Panc1 (cell line): ENCODE results near the gene STAP2. TPM values are rescaled to one million over a fixed set of nuclear protein-coding genes. Genes with fewer than 3 reads are reported as not detected.

Experiments
- ATAC-seq: fragments of 200-7000 bp; cut with Tn5 transposase; 2 replicates; pipeline ENCODE4 v1.9.1; 2020; ENCODE audit warnings: mild to moderate bottlenecking, moderate library complexity
- Bru-seq: library from RNA; stranded (reverse); fragments of 400-500 nt; gene quantifications from one replicate; lab custom pipeline; 2021; lab: Mats Ljungman, UMichigan
- BruChase-seq, 2 experiments: library from RNA; stranded (reverse); fragments of 400-500 nt; gene quantifications; one replicate each; lab custom pipeline; 2021; lab: Mats Ljungman, UMichigan
- BruUV-seq: library from RNA; stranded (reverse); fragments of 400-500 nt; replicated peaks from 2 replicates; lab custom pipeline; 2021; lab: Mats Ljungman, UMichigan
- CTCF ChIA-PET: fragments of 300-600 bp; sonication (Branson Sonifier 250); formaldehyde crosslinking; loops from one replicate; lab custom pipeline; 2022; ENCODE audit warnings: antibody characterized with exemption; lab: Charles Lee
- POLR2A ChIA-PET: fragments of 300-600 bp; sonication (Branson Sonifier 250); formaldehyde crosslinking; loops from one replicate; lab custom pipeline; 2022; ENCODE audit warnings: antibody characterized with exemption; lab: Charles Lee
- DNase-seq: peaks from one replicate; pipeline ENCODE4 v3.0.0-alpha.2; 2010; ENCODE audit warnings: low read depth, low spot score
- H3K27ac ChIP-seq: 2 replicates; pipeline ENCODE4 v1.5.1; 2011; ENCODE audit warnings: mild to moderate bottlenecking, low read length, inconsistent platforms
- H3K27me3 ChIP-seq: fragments of 200-500 bp; sonication (Bioruptor generic); 2 replicates; pipeline ENCODE4 v1.6.0; 2014; ENCODE audit warnings: low read length, inconsistent platforms; ENCODE audit not compliant: control insufficient read depth, insufficient read depth
- H3K36me3 ChIP-seq: fragments of 200-500 bp; sonication (Bioruptor generic); 2 replicates; pipeline ENCODE4 v1.5.1; 2014; ENCODE audit warnings: inconsistent platforms, mild to moderate bottlenecking, low read length, moderate library complexity; ENCODE audit not compliant: control insufficient read depth, insufficient read depth
- H3K4me1 ChIP-seq: 2 replicates; pipeline ENCODE4 v1.5.1; 2011; ENCODE audit warnings: inconsistent platforms, mild to moderate bottlenecking, low read length, moderate library complexity; ENCODE audit not compliant: control insufficient read depth, insufficient read depth
- H3K4me3 ChIP-seq, 2 experiments: 2 replicates each; pipeline ENCODE4 v1.5.1; 2011 to 2012; ENCODE audit warnings: low read depth in 2 of 2, low read length in 2 of 2, mild to moderate bottlenecking in 2 of 2, inconsistent platforms in 1 of 2, moderate library complexity in 1 of 2
- H3K9me3 ChIP-seq: fragments of 200-500 bp; sonication (Bioruptor generic); 2 replicates; pipeline ENCODE4 v1.5.1; 2014; ENCODE audit warnings: low read depth, mild to moderate bottlenecking, inconsistent platforms, low read length, moderate library complexity; ENCODE audit not compliant: control insufficient read depth, insufficient read depth
- POLR2AphosphoS5 ChIP-seq: IDR thresholded peaks from 2 replicates; pipeline ENCODE4 v1.6.1; 2012; ENCODE audit warnings: mild to moderate bottlenecking, low read depth, low read length, moderate library complexity
- SIN3A ChIP-seq: IDR thresholded peaks from 2 replicates; pipeline ENCODE4 v1.6.1; 2012; ENCODE audit warnings: low read depth, mild to moderate bottlenecking, low read length, moderate library complexity, borderline replicate concordance; ENCODE audit not compliant: insufficient read depth
- TCF7L2 ChIP-seq: IDR thresholded peaks from 2 replicates; pipeline ENCODE4 v1.6.1; 2011; ENCODE audit warnings: mild to moderate bottlenecking, low read depth, low read length, inconsistent platforms
- in situ Hi-C: cut with HindIII; loops from 2 replicates; pipeline ENCODE4 v1.10.0; 2016; ENCODE audit warnings: low sequenced_read_pairs, low pct_unique_long_range_greater_than_20kb
- intact Hi-C: fragments of 100-400 bp; cut with micrococcal nuclease; formaldehyde crosslinking; loops from one replicate; pipeline ENCODE4 v1.10.0; 2022; ENCODE audit not compliant: unreplicated experiment
- long read RNA-seq: library from polyadenylated mRNA; unstranded; transcript quantifications from one replicate; pipeline ENCODE4 v2.0.0, GENCODE V29; 2021; ENCODE audit not compliant: unreplicated experiment
- polyA plus RNA-seq: library from polyadenylated mRNA; unstranded; fragments of >200 nt; gene quantifications from one replicate; pipeline ENCODE4 v1.2.1, GENCODE V29; 2012; ENCODE audit warnings: missing spikeins; ENCODE audit not compliant: insufficient read length
- total RNA-seq: library from RNA; stranded (reverse); gene quantifications from one replicate; pipeline ENCODE4 v1.2.1, GENCODE V29; 2021; ENCODE audit not compliant: unreplicated experiment
- TF ChIP-seq, protein P1 (sequence below): fragments of 450-650 bp; IDR thresholded peaks from 2 replicates; pipeline ENCODE4 v1.5.1; 2017; ENCODE audit warnings: mild to moderate bottlenecking
- TF ChIP-seq, protein P2 (sequence below), 2 experiments: IDR thresholded peaks; 2 replicates each; pipeline ENCODE4 v1.6.1; 2011 to 2012; ENCODE audit warnings: low read depth in 2 of 2, control low read depth in 1 of 2, low read length in 1 of 2, mild to moderate bottlenecking in 1 of 2, moderate library complexity in 1 of 2; ENCODE audit not compliant: insufficient read depth in 1 of 2

Gene STAP2, protein sequence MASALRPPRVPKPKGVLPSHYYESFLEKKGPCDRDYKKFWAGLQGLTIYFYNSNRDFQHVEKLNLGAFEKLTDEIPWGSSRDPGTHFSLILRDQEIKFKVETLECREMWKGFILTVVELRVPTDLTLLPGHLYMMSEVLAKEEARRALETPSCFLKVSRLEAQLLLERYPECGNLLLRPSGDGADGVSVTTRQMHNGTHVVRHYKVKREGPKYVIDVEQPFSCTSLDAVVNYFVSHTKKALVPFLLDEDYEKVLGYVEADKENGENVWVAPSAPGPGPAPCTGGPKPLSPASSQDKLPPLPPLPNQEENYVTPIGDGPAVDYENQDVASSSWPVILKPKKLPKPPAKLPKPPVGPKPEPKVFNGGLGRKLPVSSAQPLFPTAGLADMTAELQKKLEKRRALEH
- 10.0 TPM for total RNA-seq
- 21.6 TPM for polyA plus RNA-seq
- percentile 34 among the genes with signal in this experiment for Bru-seq, nascent RNA
- percentile 43 among the genes with signal in this experiment for BruChase-seq, experiment 1, labeled RNA remaining after a 2-hour chase
- BruChase-seq, experiment 2, labeled RNA remaining after a 6-hour chase: percentile 43 among the genes with signal in this experiment
- long read RNA-seq, partial matches to known transcripts: 4 of 16 reads
- long read RNA-seq, other reads (novel, unspliced or antisense): 6 of 16 reads

DNA sequence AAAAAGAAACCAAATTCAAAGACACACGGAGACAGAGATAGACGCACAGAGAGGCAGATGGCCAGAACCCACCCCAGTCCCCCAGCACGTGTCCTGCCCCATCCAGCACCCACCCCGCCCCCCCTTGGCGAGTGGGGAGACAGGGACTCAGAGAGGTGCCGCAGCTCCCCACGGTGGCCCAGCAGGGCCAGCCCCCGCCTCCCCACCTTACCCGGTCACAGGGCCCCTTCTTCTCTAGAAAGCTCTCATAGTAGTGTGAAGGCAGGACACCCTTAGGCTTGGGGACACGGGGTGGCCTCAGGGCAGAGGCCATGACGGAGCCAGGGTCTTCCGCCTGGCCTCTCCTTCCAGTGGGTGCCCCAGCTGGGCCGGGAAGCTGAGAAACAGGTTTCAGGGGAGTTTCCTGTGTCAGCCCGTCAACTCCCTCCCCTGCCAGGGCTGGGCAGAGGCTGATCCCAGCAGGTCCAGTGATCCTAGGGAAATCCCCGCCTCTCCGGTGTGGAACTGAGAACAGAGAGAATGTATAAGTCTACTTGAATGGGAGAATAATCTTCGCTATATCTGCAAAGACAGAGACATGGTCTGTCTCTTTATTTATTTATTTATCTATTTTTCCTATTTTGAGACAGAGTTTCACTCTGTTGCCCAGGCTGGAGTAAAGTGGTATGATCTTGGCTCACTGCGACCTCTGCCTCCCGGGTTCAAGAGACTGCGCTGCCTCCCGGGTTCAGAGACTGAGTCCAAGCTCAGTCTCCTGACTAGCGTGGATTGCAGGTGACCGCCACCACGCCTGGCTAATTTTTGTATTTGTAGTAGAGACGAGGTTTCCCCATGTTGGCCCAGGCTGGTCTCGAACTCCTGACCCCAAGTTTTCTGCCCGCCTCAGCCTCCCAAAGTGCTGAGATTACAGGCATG lies at the start of gene STAP2:
STAP2 (minus strand) TSS at position 387 of the 915 bp plus-strand sequence; CDS start at position 313, 74 bp downstream.
- H3K27ac ChIP-seq: peak within 1 kb of the TSS; percentile 72; the same call in 1 of the 2 replicates

More for the DNA sequence above, at the start of gene STAP2:
- no TSS peak for BruUV-seq
- ChIA-PET CTCF (interaction anchor here (0.6 to 1.5 kb wide), 2 partner anchors 13 to 72 kb away, joined by 5 to 11 read pairs; no protein-coding TSS in a partner anchor), POLR2A (no interaction called here)
- H3K4me3 ChIP-seq: peak within 1 kb of the TSS; percentile 38 to 67
- no peaks in the 10 kb centered on the region for H3K36me3 ChIP-seq
- in situ Hi-C loops: no loop called here
- intact Hi-C loops: no loop called here
- ATAC-seq: no peak
- no peaks in the 10 kb centered on the region for H3K9me3 ChIP-seq
- TF ChIP-seq, protein P1, sequence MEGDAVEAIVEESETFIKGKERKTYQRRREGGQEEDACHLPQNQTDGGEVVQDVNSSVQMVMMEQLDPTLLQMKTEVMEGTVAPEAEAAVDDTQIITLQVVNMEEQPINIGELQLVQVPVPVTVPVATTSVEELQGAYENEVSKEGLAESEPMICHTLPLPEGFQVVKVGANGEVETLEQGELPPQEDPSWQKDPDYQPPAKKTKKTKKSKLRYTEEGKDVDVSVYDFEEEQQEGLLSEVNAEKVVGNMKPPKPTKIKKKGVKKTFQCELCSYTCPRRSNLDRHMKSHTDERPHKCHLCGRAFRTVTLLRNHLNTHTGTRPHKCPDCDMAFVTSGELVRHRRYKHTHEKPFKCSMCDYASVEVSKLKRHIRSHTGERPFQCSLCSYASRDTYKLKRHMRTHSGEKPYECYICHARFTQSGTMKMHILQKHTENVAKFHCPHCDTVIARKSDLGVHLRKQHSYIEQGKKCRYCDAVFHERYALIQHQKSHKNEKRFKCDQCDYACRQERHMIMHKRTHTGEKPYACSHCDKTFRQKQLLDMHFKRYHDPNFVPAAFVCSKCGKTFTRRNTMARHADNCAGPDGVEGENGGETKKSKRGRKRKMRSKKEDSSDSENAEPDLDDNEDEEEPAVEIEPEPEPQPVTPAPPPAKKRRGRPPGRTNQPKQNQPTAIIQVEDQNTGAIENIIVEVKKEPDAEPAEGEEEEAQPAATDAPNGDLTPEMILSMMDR: no peak
- TF ChIP-seq, protein P2, sequence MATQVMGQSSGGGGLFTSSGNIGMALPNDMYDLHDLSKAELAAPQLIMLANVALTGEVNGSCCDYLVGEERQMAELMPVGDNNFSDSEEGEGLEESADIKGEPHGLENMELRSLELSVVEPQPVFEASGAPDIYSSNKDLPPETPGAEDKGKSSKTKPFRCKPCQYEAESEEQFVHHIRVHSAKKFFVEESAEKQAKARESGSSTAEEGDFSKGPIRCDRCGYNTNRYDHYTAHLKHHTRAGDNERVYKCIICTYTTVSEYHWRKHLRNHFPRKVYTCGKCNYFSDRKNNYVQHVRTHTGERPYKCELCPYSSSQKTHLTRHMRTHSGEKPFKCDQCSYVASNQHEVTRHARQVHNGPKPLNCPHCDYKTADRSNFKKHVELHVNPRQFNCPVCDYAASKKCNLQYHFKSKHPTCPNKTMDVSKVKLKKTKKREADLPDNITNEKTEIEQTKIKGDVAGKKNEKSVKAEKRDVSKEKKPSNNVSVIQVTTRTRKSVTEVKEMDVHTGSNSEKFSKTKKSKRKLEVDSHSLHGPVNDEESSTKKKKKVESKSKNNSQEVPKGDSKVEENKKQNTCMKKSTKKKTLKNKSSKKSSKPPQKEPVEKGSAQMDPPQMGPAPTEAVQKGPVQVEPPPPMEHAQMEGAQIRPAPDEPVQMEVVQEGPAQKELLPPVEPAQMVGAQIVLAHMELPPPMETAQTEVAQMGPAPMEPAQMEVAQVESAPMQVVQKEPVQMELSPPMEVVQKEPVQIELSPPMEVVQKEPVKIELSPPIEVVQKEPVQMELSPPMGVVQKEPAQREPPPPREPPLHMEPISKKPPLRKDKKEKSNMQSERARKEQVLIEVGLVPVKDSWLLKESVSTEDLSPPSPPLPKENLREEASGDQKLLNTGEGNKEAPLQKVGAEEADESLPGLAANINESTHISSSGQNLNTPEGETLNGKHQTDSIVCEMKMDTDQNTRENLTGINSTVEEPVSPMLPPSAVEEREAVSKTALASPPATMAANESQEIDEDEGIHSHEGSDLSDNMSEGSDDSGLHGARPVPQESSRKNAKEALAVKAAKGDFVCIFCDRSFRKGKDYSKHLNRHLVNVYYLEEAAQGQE (IDR thresholded peaks at IDR 0.05; ENCODE audit: insufficient read depth in 1 of 2, low read depth in 2 of 2, low read length in 1 of 2): no peak
- no peak for TF ChIP-seq POLR2AphosphoS5
- no peak for TF ChIP-seq TCF7L2
- TF ChIP-seq SIN3A: no peak
- DNase-seq: no peak
- peaks cover 4% of the 10 kb centered on the region for H3K4me1 ChIP-seq
- no peaks in the 10 kb centered on the region for H3K27me3 ChIP-seq
